ENCODE results near the gene GARS1. TPM values are rescaled to one million over a fixed set of nuclear protein-coding genes. Genes with fewer than 3 reads are reported as not detected.
A peak's percentile ranks its signal among the peaks of the same experiment; 100 is the strongest.

Gene GARS1
- total and polyA plus RNA-seq, 10 donors, result 41.0 to 90.1 (median 52.1) TPM

GRCh38 chr7:30642789-30643188 is 48.1 kb downstream of the GARS1 start:
- intact Hi-C loops (cut with DNase I; ENCODE audit: low total_unique reads), result no loop called here

GRCh38 chr7:30644286-30644955 is 49.7 kb downstream of the GARS1 start:
- DNase-seq, result no peak
- Histone ChIP-seq H3K27me3 (replicated peaks in 1 of 7) (no peaks in the 10 kb centered on the region), H3K4me3 (no peak overlapping the region), H3K27ac (no peak overlapping the region), H3K4me1 (no peaks in the 10 kb centered on the region), H3K9me3 (no peaks in the 10 kb centered on the region), H3K36me3 (peaks cover 0 to 43% (median 0%) of the 10 kb centered on the region in 6 donors)
- intact Hi-C loops (cut with DNase I; ENCODE audit: low total_unique reads), result no loop called here
- TF ChIP-seq POLR2AphosphoS5 (IDR thresholded peaks at IDR 0.05) (no peak), POLR2A (IDR thresholded peaks at IDR 0.05) (no peak), CTCF (IDR thresholded peaks at IDR 0.05 in 8 of 11, conservative IDR thresholded peaks at IDR 0.05 in 3 of 11) (no peak)
- WGBS, 5 donors, result 91 to 95% (median 94%) methylated on average over 4 of the region's 4 CpGs

More at GRCh38 chr7:30642789-30643188, 48.1 kb downstream of the GARS1 start:
- no peak overlapping the region for H3K27ac ChIP-seq
- H3K36me3 ChIP-seq, result peaks cover 0 to 39% (median 0%) of the 10 kb centered on the region in 6 donors
- no peaks in the 10 kb centered on the region for H3K4me1 ChIP-seq
- no peak for TF ChIP-seq POLR2A (IDR thresholded peaks at IDR 0.05)
- no peak for TF ChIP-seq POLR2AphosphoS5 (IDR thresholded peaks at IDR 0.05)
- TF ChIP-seq CTCF (IDR thresholded peaks at IDR 0.05 in 8 of 11, conservative IDR thresholded peaks at IDR 0.05 in 3 of 11), result no peak
- peak overlapping the region in 1 of 8 donors; percentile 21 for H3K4me3 ChIP-seq
- no peaks in the 10 kb centered on the region for H3K9me3 ChIP-seq
- H3K27me3 ChIP-seq (replicated peaks in 1 of 7), result no peaks in the 10 kb centered on the region
- no peak for DNase-seq
- WGBS, 5 donors, result 82 to 95% (median 89%) methylated on average over 4 of the region's 4 CpGs

GRCh38 chr7:30645661-30646060 is 51.0 kb downstream of the GARS1 start:
- Histone ChIP-seq H3K27ac (no peak overlapping the region), H3K36me3 (peaks cover 0 to 43% (median 0%) of the 10 kb centered on the region in 6 donors), H3K4me3 (no peak overlapping the region), H3K4me1 (no peaks in the 10 kb centered on the region), H3K27me3 (replicated peaks in 1 of 7) (no peaks in the 10 kb centered on the region), H3K9me3 (no peaks in the 10 kb centered on the region)
- TF ChIP-seq POLR2AphosphoS5 (IDR thresholded peaks at IDR 0.05) (no peak), CTCF (IDR thresholded peaks at IDR 0.05 in 8 of 11, conservative IDR thresholded peaks at IDR 0.05 in 3 of 11) (no peak), POLR2A (IDR thresholded peaks at IDR 0.05) (no peak)
- no peak for DNase-seq
- 93 to 95% (median 94%) methylated on average over 3 of the region's 3 CpGs for WGBS, 5 donors
- intact Hi-C loops (cut with DNase I; ENCODE audit: low total_unique reads), result no loop called here

GRCh38 chr7:30646154-30646553 is 51.5 kb downstream of the GARS1 start:
- Histone ChIP-seq H3K4me1 (no peaks in the 10 kb centered on the region), H3K36me3 (peaks cover 0 to 43% (median 0%) of the 10 kb centered on the region in 6 donors), H3K27me3 (replicated peaks in 1 of 7) (no peaks in the 10 kb centered on the region), H3K9me3 (no peaks in the 10 kb centered on the region), H3K27ac (no peak overlapping the region), H3K4me3 (no peak overlapping the region)
- WGBS, 5 donors, result 93 to 97% (median 95%) methylated on average over 12 of the region's 12 CpGs
- TF ChIP-seq POLR2A (IDR thresholded peaks at IDR 0.05), result no peak
- TF ChIP-seq POLR2AphosphoS5 (IDR thresholded peaks at IDR 0.05), result peak in 1 of 3 donors; percentile 35
- DNase-seq, result no peak
- intact Hi-C loops (cut with DNase I; ENCODE audit: low total_unique reads), result no loop called here
